ENCODE data around the gene SLC44A3.

The SLC44A3 gene

GRCh38 chr1:94819945-94820746 lies at the start of gene SLC44A3:
Gene SLC44A3, plus strand, starts transcription at chr1:94820357. Its CDS starts 95 bp downstream, at chr1:94820452.
- DNase-seq = peak; percentile 64

- DNase-seq = no peak
These were observed 47.9 kb upstream of the SLC44A3 start for GRCh38 chr1:94772230-94772641.

GRCh38 chr1:94772845-94773244 lies 47.3 kb upstream of the SLC44A3 start:
- no peak for DNase-seq

GRCh38 chr1:94773296-94773809 lies 46.8 kb upstream of the SLC44A3 start:
- DNase-seq = no peak

- DNase-seq = no peak
These were observed 46.2 kb upstream of the SLC44A3 start for GRCh38 chr1:94773931-94774422.

GRCh38 chr1:94776474-94776873 lies 43.7 kb upstream of the SLC44A3 start:
- no peak for DNase-seq

GRCh38 chr1:94777281-94777680 lies 42.9 kb upstream of the SLC44A3 start:
- DNase-seq = no peak

GRCh38 chr1:94778808-94779207 lies 41.3 kb upstream of the SLC44A3 start:
- no peak for DNase-seq

GRCh38 chr1:94783342-94784189 lies 36.6 kb upstream of the SLC44A3 start:
- no peak for DNase-seq

- DNase-seq = no peak
These were observed 36.0 kb upstream of the SLC44A3 start for GRCh38 chr1:94784190-94784515.

GRCh38 chr1:94787691-94788090 lies 32.5 kb upstream of the SLC44A3 start:
- DNase-seq = no peak

- no peak for DNase-seq
These were observed 29.9 kb upstream of the SLC44A3 start for GRCh38 chr1:94790246-94790645.

- DNase-seq = no peak
These were observed 29.5 kb upstream of the SLC44A3 start for GRCh38 chr1:94790670-94791069.

GRCh38 chr1:94792473-94793295 lies 27.5 kb upstream of the SLC44A3 start:
- no peak for DNase-seq

- no peak for DNase-seq
These were observed 26.9 kb upstream of the SLC44A3 start for GRCh38 chr1:94793296-94793656.

- no peak for DNase-seq
These were observed 24.7 kb upstream of the SLC44A3 start for GRCh38 chr1:94795434-94795833.

- no peak for DNase-seq
These were observed 23.9 kb upstream of the SLC44A3 start for GRCh38 chr1:94796266-94796665.

- DNase-seq = no peak
These were observed 22.9 kb upstream of the SLC44A3 start for GRCh38 chr1:94797291-94797690.

- DNase-seq = no peak
These were observed 22.1 kb upstream of the SLC44A3 start for GRCh38 chr1:94798054-94798453.

GRCh38 chr1:94798462-94798861 lies 21.7 kb upstream of the SLC44A3 start:
- no peak for DNase-seq

- no peak for DNase-seq
These were observed 21.0 kb upstream of the SLC44A3 start for GRCh38 chr1:94799206-94799605.

GRCh38 chr1:94801919-94802546 lies 18.1 kb upstream of the SLC44A3 start:
- DNase-seq = peak; percentile 39
